GM21526 (cell line): Measurements from ENCODE around the gene XAB2.
"Not testable (repeated sequence)": the region's sequence is repeated elsewhere in the genome, so short reads cannot be mapped to it uniquely, and the experiment has no call there.

Source experiments
- ATAC-seq: cut with Tn5 transposase; IDR thresholded peaks from one replicate; pipeline ENCODE4 v1.9.1; 2021; ENCODE audit warnings: moderate library complexity; ENCODE audit not compliant: unreplicated experiment, low FRiP score

The XAB2 gene

DNA sequence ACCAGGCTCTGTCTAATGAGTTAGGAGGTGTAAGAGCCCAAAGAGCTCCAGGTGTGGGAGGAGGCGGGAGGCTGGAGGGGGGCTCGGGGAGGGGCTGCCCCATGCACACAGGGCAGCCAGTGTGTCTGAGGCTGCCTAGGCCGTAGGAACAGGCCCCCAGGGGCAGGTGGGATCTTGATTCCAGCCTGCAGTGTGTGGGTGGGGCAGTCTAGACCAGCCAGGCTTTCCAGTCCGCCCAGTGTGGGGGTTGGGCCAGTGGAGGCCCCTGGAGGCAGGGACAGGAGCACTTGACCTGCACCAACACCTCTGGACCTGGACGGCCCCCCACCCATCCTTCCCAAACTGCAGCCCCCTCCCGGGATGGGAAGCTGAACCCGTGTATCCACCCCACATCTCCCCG is 39.1 kb downstream of the XAB2 start:
- no peak for ATAC-seq

DNA sequence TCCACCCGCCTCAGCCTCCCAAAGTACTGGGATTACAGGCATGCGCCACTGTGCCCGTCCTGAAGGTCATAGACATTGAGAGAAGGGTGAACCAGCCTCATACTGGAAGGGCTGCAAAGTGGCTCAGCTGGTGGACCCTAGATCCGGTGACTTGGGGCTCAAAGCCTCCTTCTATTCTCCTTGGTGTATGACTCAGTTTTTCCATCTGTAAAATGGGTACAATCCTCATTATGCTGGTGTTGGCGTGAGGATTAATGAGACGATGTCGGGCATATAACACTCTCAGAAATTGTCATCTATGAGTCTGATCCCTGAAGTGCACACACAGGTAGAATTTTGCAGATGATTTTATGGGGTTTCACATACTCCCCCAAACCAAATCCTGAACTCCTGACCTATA is 39.5 kb downstream of the XAB2 start:
- ATAC-seq = no peak

DNA sequence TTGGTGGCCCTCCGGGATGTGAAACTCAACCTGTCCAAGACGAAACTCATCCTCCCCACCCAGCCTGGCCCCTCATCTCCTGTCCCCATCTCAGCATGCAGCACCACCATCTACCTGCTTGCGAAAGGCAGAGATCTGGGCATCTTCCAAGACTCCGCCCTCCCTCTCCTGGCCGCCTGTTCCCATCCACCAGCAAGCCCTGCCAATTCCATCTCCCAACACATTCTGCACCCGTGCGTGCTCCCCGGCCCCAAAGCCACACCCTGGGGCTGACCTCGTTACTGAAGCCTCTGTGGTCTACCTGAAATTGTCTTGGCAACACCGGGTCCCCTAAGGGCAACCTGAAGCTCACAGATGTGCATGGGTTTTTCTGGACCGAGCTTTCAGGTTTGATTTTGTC is 46.9 kb downstream of the XAB2 start:
- no peak for ATAC-seq

DNA sequence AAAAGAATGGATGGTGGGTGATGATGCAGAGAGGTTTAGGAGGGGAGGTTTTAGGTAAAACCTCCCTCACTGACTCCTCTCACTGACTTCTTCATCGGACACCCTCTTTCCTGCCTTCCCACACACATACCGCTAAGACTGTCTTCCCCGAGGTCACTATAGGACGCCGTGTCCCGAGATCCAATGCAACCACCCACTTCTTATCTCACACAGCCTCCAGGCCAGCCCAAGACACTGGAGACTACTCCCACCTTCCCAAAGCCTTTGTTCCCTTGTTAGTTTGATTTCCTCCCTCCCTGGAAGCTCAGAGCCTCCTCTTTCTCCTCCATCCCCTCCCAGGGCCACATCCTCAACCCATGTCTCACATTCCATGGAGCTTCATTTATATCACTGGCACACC is 50.2 kb downstream of the XAB2 start:
- ATAC-seq = no peak

DNA sequence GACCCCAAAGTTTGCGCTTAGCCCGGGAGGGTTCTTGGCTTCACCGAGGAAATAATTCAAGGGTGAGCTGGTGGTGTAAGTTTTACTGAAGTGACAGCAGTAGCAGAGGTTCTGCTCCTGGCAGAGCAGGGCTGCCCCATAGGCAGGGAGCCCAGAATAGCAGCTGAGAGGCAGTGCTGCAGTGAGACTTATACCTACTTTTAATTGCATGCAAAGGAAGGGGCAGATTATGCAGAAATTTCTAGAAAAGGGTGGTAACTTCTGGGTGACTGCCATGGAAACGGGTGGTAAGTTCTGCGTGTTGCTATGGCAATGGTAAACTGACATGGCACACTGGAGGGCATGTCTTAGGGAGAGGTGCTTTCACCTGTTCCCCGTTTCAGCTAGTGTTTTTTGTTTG is 51.2 kb downstream of the XAB2 start:
- ATAC-seq = no peak

DNA sequence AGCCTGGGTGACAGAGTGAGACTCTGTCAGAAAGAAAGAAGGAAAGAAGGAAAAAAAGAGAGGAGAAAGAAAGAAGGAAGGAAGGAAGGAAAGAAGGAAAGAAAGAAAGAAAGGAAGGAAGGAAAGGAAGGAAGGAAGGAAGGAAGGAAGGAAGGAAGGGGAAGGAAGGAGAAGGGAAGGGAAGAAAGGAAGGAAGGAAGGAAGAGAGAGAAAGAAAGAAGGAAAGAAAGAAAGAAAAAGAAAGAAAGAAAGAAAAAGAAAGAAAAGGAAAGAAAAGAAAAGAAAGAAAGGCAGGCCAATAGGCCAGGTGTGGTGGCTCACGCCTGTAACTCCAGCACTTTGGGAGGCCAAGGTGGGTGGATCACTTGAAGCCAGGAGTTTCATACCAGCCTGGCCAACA is 51.9 kb downstream of the XAB2 start:
- ATAC-seq = not testable (repeated sequence)

DNA sequence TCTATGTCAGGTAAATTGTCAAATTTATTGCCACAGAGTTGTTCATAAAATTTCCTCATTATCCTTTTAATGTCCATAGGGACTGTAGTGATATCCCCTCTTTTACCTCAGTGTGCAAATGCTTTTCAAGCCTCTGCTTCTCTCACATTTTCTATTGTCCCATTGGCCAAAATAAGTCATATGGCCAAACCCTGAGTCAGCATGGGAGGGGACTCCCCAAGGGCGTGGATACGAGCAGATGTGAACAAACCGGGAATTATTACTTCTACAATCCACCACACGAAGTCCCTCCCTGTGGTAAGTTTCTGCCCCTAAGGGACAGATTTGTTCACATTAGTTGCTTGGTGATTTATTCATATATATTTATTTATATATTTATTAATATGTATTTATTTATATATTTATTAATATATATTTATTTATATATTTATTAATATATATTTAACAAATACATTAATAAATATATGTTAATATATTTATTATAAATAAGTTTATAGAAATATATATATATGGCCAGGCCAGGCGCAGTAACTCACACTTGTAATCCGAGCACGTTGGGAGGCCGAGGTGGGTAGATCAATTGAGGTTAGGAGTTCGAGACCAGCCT is 53.8 kb downstream of the XAB2 start:
- ATAC-seq = no peak

DNA sequence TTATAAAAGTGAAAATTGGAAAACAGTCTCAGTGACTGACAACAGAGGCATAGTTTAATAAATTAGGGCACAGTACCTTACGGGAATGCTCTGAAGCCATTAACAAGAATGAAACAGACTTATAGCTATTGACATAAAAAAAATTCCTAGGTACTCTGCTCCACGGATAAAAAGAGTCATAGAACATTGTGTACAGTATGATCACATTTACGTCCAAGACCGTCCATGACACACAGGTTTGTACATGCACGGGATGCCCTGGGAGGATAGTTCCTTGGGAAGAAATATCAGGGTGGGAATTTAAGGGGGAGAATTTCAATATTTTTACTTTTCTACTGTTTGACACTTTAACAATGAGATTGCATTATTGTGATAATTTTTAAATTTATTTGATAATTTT is 58.6 kb downstream of the XAB2 start:
- ATAC-seq = no peak
